ENCODE results near the gene RIN3. TPM values are rescaled to one million over a fixed set of nuclear protein-coding genes. Genes with fewer than 3 reads are reported as not detected.
A peak's percentile ranks its signal among the peaks of the same experiment; 100 is the strongest.

The RIN3 gene
- total RNA-seq, 1 experiment from 2014 or later = 14.8 TPM

DNA sequence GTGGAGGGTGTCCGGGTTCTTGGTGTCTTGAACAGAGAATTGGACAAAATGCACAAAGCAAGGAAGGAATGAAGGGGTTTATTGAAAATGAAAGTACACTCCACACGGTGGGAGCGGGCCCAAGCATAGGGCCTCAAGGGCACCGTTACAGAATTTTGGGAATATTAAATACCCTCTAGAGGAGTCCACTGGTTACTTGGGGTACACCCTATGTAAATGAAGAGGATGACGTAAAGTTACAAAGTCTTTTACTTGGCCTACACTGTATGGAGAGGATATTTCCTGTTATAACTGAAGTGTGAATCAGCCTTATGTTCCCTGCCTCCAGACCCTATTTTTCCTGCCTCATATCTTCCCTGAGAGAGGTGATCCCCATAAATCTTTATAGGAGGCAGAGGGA, 102.6 kb downstream of the RIN3 start:
- 0 out of 2 replicates have a peak, but pooled peaks cover 5% of the 10 kb centered on the region for H3K36me3 ChIP-seq (ENCODE audit: low read depth)
- BruUV-seq (replicated peaks) = no TSS peak
- DNase-seq = no peak
- TF ChIP-seq, protein P1, sequence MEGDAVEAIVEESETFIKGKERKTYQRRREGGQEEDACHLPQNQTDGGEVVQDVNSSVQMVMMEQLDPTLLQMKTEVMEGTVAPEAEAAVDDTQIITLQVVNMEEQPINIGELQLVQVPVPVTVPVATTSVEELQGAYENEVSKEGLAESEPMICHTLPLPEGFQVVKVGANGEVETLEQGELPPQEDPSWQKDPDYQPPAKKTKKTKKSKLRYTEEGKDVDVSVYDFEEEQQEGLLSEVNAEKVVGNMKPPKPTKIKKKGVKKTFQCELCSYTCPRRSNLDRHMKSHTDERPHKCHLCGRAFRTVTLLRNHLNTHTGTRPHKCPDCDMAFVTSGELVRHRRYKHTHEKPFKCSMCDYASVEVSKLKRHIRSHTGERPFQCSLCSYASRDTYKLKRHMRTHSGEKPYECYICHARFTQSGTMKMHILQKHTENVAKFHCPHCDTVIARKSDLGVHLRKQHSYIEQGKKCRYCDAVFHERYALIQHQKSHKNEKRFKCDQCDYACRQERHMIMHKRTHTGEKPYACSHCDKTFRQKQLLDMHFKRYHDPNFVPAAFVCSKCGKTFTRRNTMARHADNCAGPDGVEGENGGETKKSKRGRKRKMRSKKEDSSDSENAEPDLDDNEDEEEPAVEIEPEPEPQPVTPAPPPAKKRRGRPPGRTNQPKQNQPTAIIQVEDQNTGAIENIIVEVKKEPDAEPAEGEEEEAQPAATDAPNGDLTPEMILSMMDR (conservative IDR thresholded peaks at IDR 0.05) = no peak
- TF ChIP-seq EZH2 (IDR thresholded peaks at IDR 0.05; ENCODE audit: low read depth) = no peak
- H3F3A ChIP-seq (ENCODE audit: insufficient read depth, low read depth) = no peaks in the 10 kb centered on the region
- peaks cover 19% of the 10 kb centered on the region; the same call in 1 of the 2 replicates for H3K79me2 ChIP-seq (ENCODE audit: low read depth)
- no peak overlapping the region for H3K4me3 ChIP-seq
- ChIA-PET POLR2A (ENCODE audit: unreplicated experiment) (no interaction called here), CTCF (no interaction called here)
- no peaks in the 10 kb centered on the region for H3K27me3 ChIP-seq (ENCODE audit: insufficient read depth, low read depth)
- peak overlapping the region; percentile 61 for H3K27ac ChIP-seq
- intact Hi-C loops (cut with micrococcal nuclease; ENCODE audit: unreplicated experiment) = no loop called here
- peaks cover 16% of the 10 kb centered on the region; the same call in 1 of the 2 replicates for H3K4me1 ChIP-seq (replicated peaks; ENCODE audit: insufficient read depth)
- H4K20me1 ChIP-seq (ENCODE audit: insufficient read depth) = no peaks in the 10 kb centered on the region
- H3K9me2 ChIP-seq (ENCODE audit: insufficient read depth) = no peaks in the 10 kb centered on the region
- H3K4me2 ChIP-seq = no peak overlapping the region
- no peaks in the 10 kb centered on the region for H3K9me3 ChIP-seq (ENCODE audit: insufficient read depth, low read depth)
- H2AFZ ChIP-seq = no peak overlapping the region

DNA sequence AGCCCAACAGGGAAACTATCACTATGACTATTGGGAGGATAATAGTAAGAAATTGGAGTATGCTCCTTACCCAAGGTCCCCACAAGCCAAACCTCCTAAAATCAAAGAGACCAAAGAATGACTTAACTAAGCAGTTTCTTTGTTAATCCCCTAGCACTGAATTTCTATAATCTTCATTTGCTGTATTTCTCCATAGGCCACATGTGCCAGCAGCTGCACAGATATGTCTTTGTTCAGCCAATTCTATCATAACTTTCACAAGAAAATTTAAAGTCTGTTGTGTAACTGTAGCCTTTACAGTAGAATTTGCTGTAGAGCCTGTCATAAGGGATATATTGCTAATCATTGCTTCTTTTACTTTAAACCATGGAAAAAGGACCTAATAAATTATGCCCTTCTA, 104.0 kb downstream of the RIN3 start:
- no peak for DNase-seq
- intact Hi-C loops (cut with micrococcal nuclease; ENCODE audit: unreplicated experiment) = no loop called here

DNA sequence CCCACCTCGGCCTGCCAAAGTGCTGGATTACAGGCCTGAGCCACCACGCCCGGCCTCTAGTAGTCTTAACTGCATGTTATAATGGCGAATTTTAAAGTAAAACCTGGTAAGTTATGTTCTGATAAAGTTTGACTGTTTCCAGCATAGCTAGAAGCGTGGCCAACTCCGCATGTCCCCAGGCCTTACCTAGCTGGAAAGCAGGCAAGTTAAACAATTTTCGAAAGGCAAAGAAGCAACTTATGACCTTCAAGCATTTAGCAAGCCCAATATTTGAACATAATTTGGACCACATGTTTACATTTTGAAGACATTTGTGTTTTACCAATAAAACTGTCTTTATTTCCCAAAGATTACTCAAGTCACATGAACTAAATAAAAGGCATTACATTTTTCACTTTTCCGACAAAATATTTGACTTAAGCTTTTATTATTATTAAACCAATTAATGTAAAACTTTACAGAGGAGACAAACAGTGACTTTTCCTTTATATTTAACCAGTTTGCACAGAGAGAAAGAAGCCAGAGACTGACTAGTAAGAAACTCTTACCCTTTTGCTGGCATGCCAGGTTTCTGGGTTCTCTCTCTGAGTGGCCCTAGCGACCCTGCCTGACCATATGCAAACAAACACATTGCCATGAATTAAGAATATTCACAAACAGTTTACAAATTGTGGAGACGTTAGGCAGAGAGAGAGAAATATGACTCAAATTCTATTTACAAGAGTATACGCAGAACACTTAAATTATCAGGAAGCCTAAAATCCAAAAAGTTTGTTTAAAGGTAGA, 106.3 kb downstream of the RIN3 start:
- Histone ChIP-seq H3K27ac (no peak overlapping the region), H3K9me3 (ENCODE audit: insufficient read depth, low read depth) (peaks cover 18% of the 10 kb centered on the region), H3K4me3 (no peak overlapping the region), H3K27me3 (ENCODE audit: insufficient read depth, low read depth) (no peaks in the 10 kb centered on the region), H2AFZ (no peak overlapping the region), H3K4me1 (replicated peaks; ENCODE audit: insufficient read depth) (peaks cover 23% of the 10 kb centered on the region), H3K4me2 (no peak overlapping the region), H3K9me2 (ENCODE audit: insufficient read depth) (no peaks in the 10 kb centered on the region), H3F3A (ENCODE audit: insufficient read depth, low read depth) (peaks cover 13% of the 10 kb centered on the region), H4K20me1 (ENCODE audit: insufficient read depth) (no peaks in the 10 kb centered on the region), H3K79me2 (ENCODE audit: low read depth) (no peaks in the 10 kb centered on the region), H3K36me3 (ENCODE audit: low read depth) (peaks cover 38% of the 10 kb centered on the region)
- intact Hi-C loops (cut with micrococcal nuclease; ENCODE audit: unreplicated experiment) = no loop called here
- DNase-seq = no peak
- BruUV-seq (replicated peaks) = no TSS peak
- ChIA-PET CTCF (no interaction called here), POLR2A (ENCODE audit: unreplicated experiment) (no interaction called here)
- TF ChIP-seq, protein P1 (conservative IDR thresholded peaks at IDR 0.05) = no peak
- TF ChIP-seq EZH2 (IDR thresholded peaks at IDR 0.05; ENCODE audit: low read depth) = no peak

More for the DNA sequence above, 104.0 kb downstream of the RIN3 start:
- Histone ChIP-seq H3K27ac (no peak overlapping the region), H3K27me3 (ENCODE audit: insufficient read depth, low read depth) (no peaks in the 10 kb centered on the region), H3K9me2 (ENCODE audit: insufficient read depth) (no peaks in the 10 kb centered on the region), H3K9me3 (ENCODE audit: insufficient read depth, low read depth) (peaks cover 8% of the 10 kb centered on the region), H2AFZ (no peak overlapping the region), H3K4me2 (no peak overlapping the region), H3K79me2 (ENCODE audit: low read depth) (0 out of 2 replicates have a peak, but pooled peaks cover 7% of the 10 kb centered on the region), H3K4me1 (replicated peaks; ENCODE audit: insufficient read depth) (peaks cover 15% of the 10 kb centered on the region; the same call in 1 of the 2 replicates), H4K20me1 (ENCODE audit: insufficient read depth) (no peaks in the 10 kb centered on the region), H3F3A (ENCODE audit: insufficient read depth, low read depth) (no peaks in the 10 kb centered on the region), H3K36me3 (ENCODE audit: low read depth) (peaks cover 18% of the 10 kb centered on the region; the same call in 1 of the 2 replicates), H3K4me3 (no peak overlapping the region)
- ChIA-PET CTCF (no interaction called here), POLR2A (ENCODE audit: unreplicated experiment) (no interaction called here)
- no TSS peak for BruUV-seq (replicated peaks)
- no peak for TF ChIP-seq EZH2 (IDR thresholded peaks at IDR 0.05; ENCODE audit: low read depth)
- TF ChIP-seq, protein P1 (conservative IDR thresholded peaks at IDR 0.05) = no peak
